Measurements from ENCODE around the gene HDAC4.

The HDAC4 gene

GRCh38 chr2:239200646-239201530, 199.9 kb downstream of the HDAC4 start:
- no peak for DNase-seq (ENCODE audit: low spot score)

- no peak for DNase-seq (ENCODE audit: low spot score)
These were observed 201.6 kb downstream of the HDAC4 start for GRCh38 chr2:239199041-239199768.

GRCh38 chr2:239198221-239198620, 202.6 kb downstream of the HDAC4 start:
- DNase-seq (ENCODE audit: low spot score) = no peak

GRCh38 chr2:239197146-239197545, 203.7 kb downstream of the HDAC4 start:
- DNase-seq (ENCODE audit: low spot score) = no peak

- no peak for DNase-seq (ENCODE audit: low spot score)
These were observed 204.3 kb downstream of the HDAC4 start for GRCh38 chr2:239196474-239197021.

GRCh38 chr2:239195992-239196391, 204.8 kb downstream of the HDAC4 start:
- DNase-seq (ENCODE audit: low spot score) = no peak

- DNase-seq (ENCODE audit: low spot score) = no peak
These were observed 205.4 kb downstream of the HDAC4 start for GRCh38 chr2:239195318-239195871.

- DNase-seq (ENCODE audit: low spot score) = no peak
These were observed 206.0 kb downstream of the HDAC4 start for GRCh38 chr2:239194731-239195317.

GRCh38 chr2:239193925-239194677, 206.7 kb downstream of the HDAC4 start:
- no peak for DNase-seq (ENCODE audit: low spot score)

- DNase-seq (ENCODE audit: low spot score) = no peak
These were observed 207.4 kb downstream of the HDAC4 start for GRCh38 chr2:239193401-239193811.

- no peak for DNase-seq (ENCODE audit: low spot score)
These were observed 207.8 kb downstream of the HDAC4 start for GRCh38 chr2:239192975-239193374.

- no peak for DNase-seq (ENCODE audit: low spot score)
These were observed 208.4 kb downstream of the HDAC4 start for GRCh38 chr2:239192456-239192855.

GRCh38 chr2:239190921-239191885, 209.6 kb downstream of the HDAC4 start:
- no peak for DNase-seq (ENCODE audit: low spot score)

GRCh38 chr2:239190361-239190760, 210.5 kb downstream of the HDAC4 start:
- no peak for DNase-seq (ENCODE audit: low spot score)

GRCh38 chr2:239189711-239190131, 211.1 kb downstream of the HDAC4 start:
- no peak for DNase-seq (ENCODE audit: low spot score)

- DNase-seq (ENCODE audit: low spot score) = no peak
These were observed 212.3 kb downstream of the HDAC4 start for GRCh38 chr2:239188536-239188935.

- DNase-seq (ENCODE audit: low spot score) = no peak
These were observed 213.2 kb downstream of the HDAC4 start for GRCh38 chr2:239187464-239188253.

- DNase-seq (ENCODE audit: low spot score) = no peak
These were observed 214.1 kb downstream of the HDAC4 start for GRCh38 chr2:239186516-239187357.
